ENCODE data around the gene OR52I2.

DNA sequence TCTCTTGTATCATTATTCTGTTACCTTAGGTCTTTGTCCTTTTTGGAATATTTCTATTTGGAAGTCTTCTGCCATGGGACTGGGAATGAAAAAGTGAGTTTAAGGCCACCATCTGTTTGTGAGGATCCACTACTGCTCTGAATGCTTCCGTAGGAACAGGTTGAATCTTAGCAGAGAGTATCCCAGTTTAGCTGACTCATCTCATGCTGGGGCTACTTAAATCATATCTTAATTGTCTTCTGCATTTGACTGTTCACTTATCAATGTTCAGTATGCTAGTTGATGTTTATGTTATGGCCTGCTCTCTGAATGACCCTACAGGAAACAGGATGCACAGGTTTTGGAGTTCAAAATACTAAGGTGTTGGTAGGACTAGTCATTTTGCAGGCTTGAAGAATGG is 1.4 kb upstream of the OR52I2 start:
- no peak for TF ChIP-seq EZH2 (IDR thresholded peaks at IDR 0.05; ENCODE audit: insufficient read depth, poor library complexity, severe bottlenecking)
- TF ChIP-seq EZH2phosphoT487 (IDR thresholded peaks at IDR 0.05; ENCODE audit: insufficient read depth, low read depth): no peak
